CD4-positive, alpha-beta T cell treated with Interleukin-4 for 4 hours (primary cell): ENCODE data around the gene UBAP2.

ENCODE experiments used
- DNase-seq: peaks from one replicate; pipeline ENCODE4 v3.0.0-alpha.2; 2020

Gene UBAP2

GRCh38 chr9:33921967-33922895 lies 126.5 kb downstream of the UBAP2 start:
- peak; percentile 11 for DNase-seq

GRCh38 chr9:33919276-33919897 lies 129.3 kb downstream of the UBAP2 start:
- no peak for DNase-seq

- no peak for DNase-seq
These were observed 131.7 kb downstream of the UBAP2 start for GRCh38 chr9:33917036-33917435.

- DNase-seq = no peak
These were observed 133.6 kb downstream of the UBAP2 start for GRCh38 chr9:33914887-33915628.

GRCh38 chr9:33913541-33913940 lies 135.1 kb downstream of the UBAP2 start:
- DNase-seq = no peak

- DNase-seq = no peak
These were observed 139.9 kb downstream of the UBAP2 start for GRCh38 chr9:33908749-33909148.

GRCh38 chr9:33908114-33908513 lies 140.6 kb downstream of the UBAP2 start:
- no peak for DNase-seq

GRCh38 chr9:33907347-33907746 lies 141.3 kb downstream of the UBAP2 start:
- DNase-seq = no peak

- no peak for DNase-seq
These were observed 141.9 kb downstream of the UBAP2 start for GRCh38 chr9:33906769-33907168.

- no peak for DNase-seq
These were observed 143.6 kb downstream of the UBAP2 start for GRCh38 chr9:33905137-33905536.

GRCh38 chr9:33903157-33903780 lies 145.4 kb downstream of the UBAP2 start:
- DNase-seq = no peak

GRCh38 chr9:33894316-33894715 lies 154.4 kb downstream of the UBAP2 start:
- no peak for DNase-seq

- DNase-seq = no peak
These were observed 154.8 kb downstream of the UBAP2 start for GRCh38 chr9:33893861-33894260.

GRCh38 chr9:33885948-33886347 lies 162.7 kb downstream of the UBAP2 start:
- DNase-seq = no peak

- DNase-seq = no peak
These were observed 163.6 kb downstream of the UBAP2 start for GRCh38 chr9:33884856-33885701.

GRCh38 chr9:33881635-33882034 lies 167.1 kb downstream of the UBAP2 start:
- DNase-seq = no peak

- no peak for DNase-seq
These were observed 168.2 kb downstream of the UBAP2 start for GRCh38 chr9:33880211-33881089.

- DNase-seq = no peak
These were observed 169.9 kb downstream of the UBAP2 start for GRCh38 chr9:33878691-33879366.

GRCh38 chr9:33877727-33878489 lies 170.8 kb downstream of the UBAP2 start:
- DNase-seq = no peak
